ENCODE data around the gene HSD17B4. TPM values are rescaled to one million over a fixed set of nuclear protein-coding genes. Genes with fewer than 3 reads are reported as not detected.

Gene HSD17B4
- total RNA-seq, 1 experiment from 2014 or later: 269 TPM

- Mint-ChIP-seq H3K36me3 (ENCODE audit: insufficient read depth in 1 of 3, low read depth in 3 of 3) (peaks cover 0 to 3% (median 0%) of the 10 kb centered on the region in 3 experiments; a peak in 1 of 7 replicates), H3K4me3 (no peak overlapping the region), H3K27me3 (ENCODE audit: low read depth) (no peaks in the 10 kb centered on the region), H3K9me3 (no peaks in the 10 kb centered on the region; a peak in 1 of 5 replicates), H3K4me1 (peaks cover 5 to 9% of the 10 kb centered on the region in 2 experiments; a peak in 3 of 4 replicates), H3K27ac (no peak overlapping the region)
- Histone ChIP-seq H3K18ac (ENCODE audit: insufficient read length, low read depth, low read length) (no peak overlapping the region), H3K56ac (ENCODE audit: insufficient read length, low read depth, low read length) (no peak overlapping the region), H3K27me3 (ENCODE audit: insufficient read depth, low read length) (no peaks in the 10 kb centered on the region), H2BK12ac (ENCODE audit: insufficient read length, low read depth, low read length) (no peak overlapping the region), H3K27ac (ENCODE audit: insufficient read length, low read depth, low read length) (no peak overlapping the region), H4K8ac (replicated peaks; ENCODE audit: insufficient read length, low read depth, low read length) (no peak overlapping the region), H2BK5ac (ENCODE audit: insufficient read length, low read length) (no peak overlapping the region), H3K23ac (ENCODE audit: insufficient read length, low read depth, low read length) (no peak overlapping the region), H3T11ph (ENCODE audit: low read length) (no peak overlapping the region), H4K20me1 (ENCODE audit: control insufficient read depth, insufficient read depth, insufficient read length) (no peaks in the 10 kb centered on the region), H2BK120ac (ENCODE audit: low read depth, low read length, poor library complexity, severe bottlenecking) (no peak overlapping the region), H3K23me2 (ENCODE audit: insufficient read length, low read depth, low read length, poor library complexity, severe bottlenecking) (no peaks in the 10 kb centered on the region), H3K4me2 (ENCODE audit: insufficient read depth, insufficient read length, low read length) (no peak overlapping the region), H3K9me3 (ENCODE audit: control insufficient read depth, low read depth, low read length) (no peaks in the 10 kb centered on the region), H3K9ac (ENCODE audit: extremely low read depth, insufficient read length, low read length) (no peak overlapping the region), H3K4ac (ENCODE audit: low read depth, low read length) (no peak overlapping the region), H2BK15ac (ENCODE audit: low read depth, low read length) (no peak overlapping the region), H3K79me2 (ENCODE audit: insufficient read depth, low read length) (no peaks in the 10 kb centered on the region), H4K5ac (ENCODE audit: insufficient read length, low read depth, low read length) (no peak overlapping the region), H4K91ac (ENCODE audit: insufficient read length, low read depth, low read length) (no peak overlapping the region), H2AK5ac (ENCODE audit: insufficient read length, low read length) (no peak overlapping the region), H2AFZ (ENCODE audit: low read length) (no peak overlapping the region), H3K14ac (ENCODE audit: insufficient read depth, low read length) (no peak overlapping the region), H3K79me1 (ENCODE audit: insufficient read depth, low read depth, low read length, poor library complexity, severe bottlenecking) (no peaks in the 10 kb centered on the region), H2BK20ac (ENCODE audit: low read depth, low read length, poor library complexity, severe bottlenecking) (no peak overlapping the region), H3K4me1 (ENCODE audit: insufficient read depth, low read length) (no peaks in the 10 kb centered on the region)
- DNase-seq: no peak
- WGBS (ENCODE audit: extremely low coverage, insufficient read length, low lambda C conversion rate): no CpG with 5 or more reads among the region's 4 CpGs
- TF ChIP-seq, protein P1, sequence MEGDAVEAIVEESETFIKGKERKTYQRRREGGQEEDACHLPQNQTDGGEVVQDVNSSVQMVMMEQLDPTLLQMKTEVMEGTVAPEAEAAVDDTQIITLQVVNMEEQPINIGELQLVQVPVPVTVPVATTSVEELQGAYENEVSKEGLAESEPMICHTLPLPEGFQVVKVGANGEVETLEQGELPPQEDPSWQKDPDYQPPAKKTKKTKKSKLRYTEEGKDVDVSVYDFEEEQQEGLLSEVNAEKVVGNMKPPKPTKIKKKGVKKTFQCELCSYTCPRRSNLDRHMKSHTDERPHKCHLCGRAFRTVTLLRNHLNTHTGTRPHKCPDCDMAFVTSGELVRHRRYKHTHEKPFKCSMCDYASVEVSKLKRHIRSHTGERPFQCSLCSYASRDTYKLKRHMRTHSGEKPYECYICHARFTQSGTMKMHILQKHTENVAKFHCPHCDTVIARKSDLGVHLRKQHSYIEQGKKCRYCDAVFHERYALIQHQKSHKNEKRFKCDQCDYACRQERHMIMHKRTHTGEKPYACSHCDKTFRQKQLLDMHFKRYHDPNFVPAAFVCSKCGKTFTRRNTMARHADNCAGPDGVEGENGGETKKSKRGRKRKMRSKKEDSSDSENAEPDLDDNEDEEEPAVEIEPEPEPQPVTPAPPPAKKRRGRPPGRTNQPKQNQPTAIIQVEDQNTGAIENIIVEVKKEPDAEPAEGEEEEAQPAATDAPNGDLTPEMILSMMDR (conservative IDR thresholded peaks at IDR 0.05): no peak
Measured at GRCh38 chr5:119551819-119552218, 99.5 kb downstream of the HSD17B4 start.

Data from H9 (cell line).